IMR-90 (cell line): Measurements from ENCODE around the gene SPPL3. TPM values are rescaled to one million over a fixed set of nuclear protein-coding genes. Genes with fewer than 3 reads are reported as not detected.
A peak's percentile ranks its signal among the peaks of the same experiment; 100 is the strongest.

Source experiments
- ATAC-seq: fragments of 200-7000 bp; cut with Tn5 transposase; 2 replicates; pipeline ENCODE4 v1.9.1; 2020; ENCODE audit warnings: low read depth, mild to moderate bottlenecking, moderate library complexity
- BruUV-seq: library from RNA; stranded (reverse); fragments of 400-500 nt; replicated peaks from 2 replicates; lab custom pipeline; 2021; lab: Mats Ljungman, UMichigan
- CTCF ChIA-PET: fragments of 300-600 bp; formaldehyde crosslinking; extraction: SDS; loops from one replicate; lab custom pipeline; 2021; ENCODE audit warnings: antibody characterized with exemption; lab: Yijun Ruan, JAX
- POLR2A ChIA-PET: fragments of 300-600 bp; sonication (Branson Sonifier 250); formaldehyde crosslinking; loops from one replicate; lab custom pipeline; 2022; ENCODE audit warnings: antibody characterized with exemption; ENCODE audit not compliant: unreplicated experiment; lab: Charles Lee
- DNase-seq: peaks from one replicate; pipeline ENCODE4 v3.0.0; 2013
- H2AFZ ChIP-seq: replicated peaks from 2 replicates; pipeline ENCODE3; 2013; ENCODE audit warnings: low read length, mild to moderate bottlenecking; ENCODE audit not compliant: poor library complexity
- H2AK5ac ChIP-seq: 2 replicates; pipeline ENCODE4 v1.6.1; 2013; ENCODE audit warnings: low read depth, low read length, inconsistent platforms
- H2AK9ac ChIP-seq: replicated peaks from 2 replicates; pipeline ENCODE3; 2013; ENCODE audit warnings: mild to moderate bottlenecking, low read depth, low read length, moderate library complexity; ENCODE audit not compliant: poor library complexity
- H2BK120ac ChIP-seq: 2 replicates; pipeline ENCODE4 v1.6.1; 2013; ENCODE audit warnings: low read depth, low read length, inconsistent platforms
- H2BK15ac ChIP-seq: 3 replicates; pipeline ENCODE4 v1.6.1; 2013; ENCODE audit warnings: low read depth, low read length, inconsistent platforms
- H2BK20ac ChIP-seq: 2 replicates; pipeline ENCODE4 v1.6.1; 2013; ENCODE audit warnings: low read depth, mild to moderate bottlenecking, inconsistent platforms, low read length, moderate library complexity
- H2BK5ac ChIP-seq: 2 replicates; pipeline ENCODE4 v1.6.1; 2013; ENCODE audit warnings: mild to moderate bottlenecking, low read depth, low read length, inconsistent platforms; ENCODE audit not compliant: poor library complexity, severe bottlenecking
- H3K14ac ChIP-seq: replicated peaks from 2 replicates; pipeline ENCODE4 v1.6.1; 2013; ENCODE audit warnings: low read depth, low read length, inconsistent platforms
- H3K18ac ChIP-seq: 2 replicates; pipeline ENCODE4 v1.6.1; 2013; ENCODE audit warnings: low read depth, low read length, control low read depth
- H3K23ac ChIP-seq: 2 replicates; pipeline ENCODE4 v1.6.1; 2013; ENCODE audit warnings: low read depth, low read length, inconsistent platforms
- H3K27ac ChIP-seq: 2 replicates; pipeline ENCODE4 v1.5.1; 2013; ENCODE audit warnings: mild to moderate bottlenecking, control low read depth, low read length; ENCODE audit not compliant: insufficient read depth
- H3K27me3 ChIP-seq: 2 replicates; pipeline ENCODE4 v1.6.1; 2013; ENCODE audit warnings: low read length; ENCODE audit not compliant: control insufficient read depth, insufficient read depth
- H3K36me3 ChIP-seq: 2 replicates; pipeline ENCODE4 v1.6.1; 2013; ENCODE audit warnings: low read length, mixed read lengths; ENCODE audit not compliant: control insufficient read depth, insufficient read depth
- H3K4ac ChIP-seq: 2 replicates; pipeline ENCODE4 v1.6.1; 2013; ENCODE audit warnings: low read depth, low read length, inconsistent platforms
- H3K4me1 ChIP-seq: 2 replicates; pipeline ENCODE4 v1.6.1; 2013; ENCODE audit warnings: low read length, mixed read lengths; ENCODE audit not compliant: control insufficient read depth, insufficient read depth
- H3K4me2 ChIP-seq: 2 replicates; pipeline ENCODE4 v1.6.1; 2013; ENCODE audit warnings: low read depth, mild to moderate bottlenecking, control low read depth, low read length, moderate library complexity
- H3K4me3 ChIP-seq: 2 replicates; pipeline ENCODE4 v1.5.1; 2013; ENCODE audit warnings: low read depth, mild to moderate bottlenecking, control low read depth, low read length, moderate library complexity; ENCODE audit not compliant: insufficient read depth
- H3K56ac ChIP-seq: 2 replicates; pipeline ENCODE4 v1.6.1; 2013; ENCODE audit warnings: low read length, inconsistent platforms; ENCODE audit not compliant: insufficient read depth; ENCODE audit errors: extremely low read depth
- H3K79me1 ChIP-seq, 2 experiments: 2 replicates each; pipeline ENCODE4 v1.6.1; 2013; ENCODE audit warnings: low read length in 2 of 2, inconsistent platforms in 1 of 2, low read depth in 1 of 2
- H3K9ac ChIP-seq: 2 replicates; pipeline ENCODE4 v1.6.1; 2013; ENCODE audit warnings: low read depth, low read length, control low read depth
- H3K9me1 ChIP-seq: 2 replicates; pipeline ENCODE4 v1.6.1; 2013; ENCODE audit warnings: low read length, inconsistent platforms; ENCODE audit not compliant: insufficient read depth
- H3K9me3 ChIP-seq: 2 replicates; pipeline ENCODE4 v1.6.1; 2013; ENCODE audit warnings: low read length; ENCODE audit not compliant: control insufficient read depth, insufficient read depth
- H4K20me1 ChIP-seq: 2 replicates; pipeline ENCODE4 v1.6.1; 2013; ENCODE audit warnings: low read length, inconsistent platforms; ENCODE audit not compliant: insufficient read depth
- H4K5ac ChIP-seq: 2 replicates; pipeline ENCODE4 v1.6.1; 2013; ENCODE audit warnings: mild to moderate bottlenecking, low read depth, low read length, control low read depth
- H4K8ac ChIP-seq, 2 experiments: 2 replicates each; pipeline ENCODE4 v1.6.1; 2013; ENCODE audit warnings: low read depth in 2 of 2, low read length in 2 of 2, control low read depth in 1 of 2, inconsistent platforms in 1 of 2
- H4K91ac ChIP-seq: 2 replicates; pipeline ENCODE4 v1.6.1; 2013; ENCODE audit warnings: low read depth, low read length, inconsistent platforms; ENCODE audit not compliant: insufficient read depth
- BHLHE40 ChIP-seq: fragments of 150-350 bp; IDR thresholded peaks from 2 replicates; pipeline ENCODE4 v1.6.1; 2016; ENCODE audit warnings: mild to moderate bottlenecking, low read depth, low read length
- CHD1 ChIP-seq: IDR thresholded peaks from 2 replicates; pipeline ENCODE4 v1.6.1; 2012; ENCODE audit warnings: low read depth, low read length, improper control_type of control experiment
- FOS ChIP-seq: fragments of 150-350 bp; IDR thresholded peaks from 2 replicates; pipeline ENCODE4 v1.6.1; 2016; ENCODE audit warnings: low read depth, low read length
- MAFK ChIP-seq: IDR thresholded peaks from 2 replicates; pipeline ENCODE4 v1.6.1; 2012; ENCODE audit warnings: low read depth, low read length, improper control_type of control experiment
- MAZ ChIP-seq: IDR thresholded peaks from 2 replicates; pipeline ENCODE4 v1.6.1; 2012; ENCODE audit warnings: low read depth, mild to moderate bottlenecking, low read length, improper control_type of control experiment, moderate library complexity, borderline replicate concordance
- NFE2L2 ChIP-seq: fragments of 150-350 bp; IDR thresholded peaks from 2 replicates; pipeline ENCODE4 v1.6.1; 2016; ENCODE audit warnings: low read depth, mild to moderate bottlenecking, low read length
- POLR2A ChIP-seq: IDR thresholded peaks from 2 replicates; pipeline ENCODE4 v1.6.1; 2012; ENCODE audit warnings: mild to moderate bottlenecking, low read depth, low read length
- SMC3 ChIP-seq: fragments of 150-350 bp; IDR thresholded peaks from 2 replicates; pipeline ENCODE4 v1.6.1; 2016; ENCODE audit warnings: low read depth, mild to moderate bottlenecking, antibody characterized with exemption, low read length, moderate library complexity
- WGBS, 2 experiments: methylation state at CpG; one replicate each; pipeline versions ENCODE4 v1.1.5 to v1.1.7; 2013; ENCODE audit warnings: missing lambda C conversion rate in 2 of 2; ENCODE audit not compliant: insufficient read length in 1 of 2; ENCODE audit errors: extremely low coverage in 2 of 2; 5-methylcytosine and 5-hydroxymethylcytosine counted together
- dilution Hi-C: fragments of 300-500 bp; cut with HindIII; formaldehyde crosslinking; loops from one replicate; pipeline ENCODE4 v1.14.3; 2018; ENCODE audit warnings: low sequenced_read_pairs; ENCODE audit not compliant: unreplicated experiment
- in situ Hi-C: fragments of 300-500 bp; cut with MboI; formaldehyde crosslinking; loops from 3 replicates; pipeline ENCODE4 v1.14.3; 2019; ENCODE audit warnings: low sequenced_read_pairs, inconsistent platforms, mixed read lengths
- intact Hi-C: fragments of 100-400 bp; cut with micrococcal nuclease; formaldehyde crosslinking; loops from 2 replicates; pipeline ENCODE4 v1.10.0; 2022
- polyA plus RNA-seq, 3 experiments: library from polyadenylated mRNA; depleted of rRNA; stranded (reverse); fragments of >200 nt; gene quantifications; 2 replicates each; pipeline ENCODE4 v1.2.3, GENCODE V29; 2012; ENCODE audit warnings: low replicate concordance in 1 of 3
- total RNA-seq: library from RNA; depleted of rRNA; stranded (reverse); fragments of >200 nt; gene quantifications from 2 replicates; pipeline ENCODE4 v1.2.3, GENCODE V29; 2012
- TF ChIP-seq, protein P1 (sequence below): conservative IDR thresholded peaks from 2 replicates; pipeline ENCODE4 v1.5.1; 2012; ENCODE audit warnings: mild to moderate bottlenecking, low read depth, low read length, improper control_type of control experiment
- TF ChIP-seq, protein P2 (sequence below): fragments of 150-350 bp; IDR thresholded peaks from 2 replicates; pipeline ENCODE4 v1.6.1; 2017; ENCODE audit warnings: mild to moderate bottlenecking, antibody characterized with exemption, low read length, low read depth
- TF ChIP-seq, protein P3 (sequence below): fragments of 150-350 bp; IDR thresholded peaks from 2 replicates; pipeline ENCODE4 v1.6.1; 2016; ENCODE audit warnings: low read depth, mild to moderate bottlenecking, low read length, moderate library complexity, borderline replicate concordance

SPPL3 gene
- total and polyA plus RNA-seq, 2 of the 4 experiments (the other 2 are of a cell fraction) = 1.6 to 18.0 TPM

DNA sequence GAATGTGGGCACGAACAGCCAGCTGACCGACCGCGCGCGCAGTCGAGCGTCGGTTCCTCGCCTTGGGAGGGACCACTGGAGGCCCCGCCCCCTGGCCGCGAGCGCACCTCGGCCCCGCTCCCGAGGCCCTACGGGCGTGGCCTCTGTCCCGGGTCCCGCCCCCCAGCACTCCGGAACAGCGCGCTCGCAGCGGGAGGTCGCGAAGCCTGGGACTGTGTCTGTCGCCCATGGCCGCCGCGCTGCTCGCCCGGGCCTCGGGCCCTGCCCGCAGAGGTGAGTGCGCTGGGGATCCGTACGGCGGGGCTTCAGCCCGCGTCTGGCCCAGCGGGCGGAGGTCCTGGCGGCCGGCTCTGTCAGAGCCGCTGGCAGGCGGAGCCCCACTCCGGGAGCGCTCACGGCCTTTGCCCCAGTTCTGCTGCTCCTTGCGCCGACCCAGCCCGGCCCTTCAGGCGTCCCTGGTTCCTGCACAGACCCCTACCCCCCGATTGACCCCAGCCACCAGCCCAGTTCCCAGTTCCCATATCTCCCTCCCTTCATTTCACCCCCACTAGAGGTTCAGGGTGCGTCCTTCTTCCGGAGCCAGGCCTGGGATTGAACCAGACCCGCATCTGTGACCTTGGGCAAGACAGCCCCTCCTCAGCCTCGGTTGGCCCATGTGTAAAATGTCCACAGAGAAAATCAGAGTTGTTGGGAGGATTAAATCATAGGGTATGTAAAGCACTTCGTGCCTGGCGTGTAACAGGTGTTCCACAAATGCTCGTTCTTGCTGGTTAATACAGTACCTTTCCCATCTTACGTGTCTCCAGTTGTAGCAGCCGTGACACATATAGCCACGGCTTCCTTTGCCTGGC, 178.3 kb downstream of the SPPL3 start, which contains the start of gene ACADS (continued):
- TF ChIP-seq, protein P1, sequence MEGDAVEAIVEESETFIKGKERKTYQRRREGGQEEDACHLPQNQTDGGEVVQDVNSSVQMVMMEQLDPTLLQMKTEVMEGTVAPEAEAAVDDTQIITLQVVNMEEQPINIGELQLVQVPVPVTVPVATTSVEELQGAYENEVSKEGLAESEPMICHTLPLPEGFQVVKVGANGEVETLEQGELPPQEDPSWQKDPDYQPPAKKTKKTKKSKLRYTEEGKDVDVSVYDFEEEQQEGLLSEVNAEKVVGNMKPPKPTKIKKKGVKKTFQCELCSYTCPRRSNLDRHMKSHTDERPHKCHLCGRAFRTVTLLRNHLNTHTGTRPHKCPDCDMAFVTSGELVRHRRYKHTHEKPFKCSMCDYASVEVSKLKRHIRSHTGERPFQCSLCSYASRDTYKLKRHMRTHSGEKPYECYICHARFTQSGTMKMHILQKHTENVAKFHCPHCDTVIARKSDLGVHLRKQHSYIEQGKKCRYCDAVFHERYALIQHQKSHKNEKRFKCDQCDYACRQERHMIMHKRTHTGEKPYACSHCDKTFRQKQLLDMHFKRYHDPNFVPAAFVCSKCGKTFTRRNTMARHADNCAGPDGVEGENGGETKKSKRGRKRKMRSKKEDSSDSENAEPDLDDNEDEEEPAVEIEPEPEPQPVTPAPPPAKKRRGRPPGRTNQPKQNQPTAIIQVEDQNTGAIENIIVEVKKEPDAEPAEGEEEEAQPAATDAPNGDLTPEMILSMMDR = no peak

DNA sequence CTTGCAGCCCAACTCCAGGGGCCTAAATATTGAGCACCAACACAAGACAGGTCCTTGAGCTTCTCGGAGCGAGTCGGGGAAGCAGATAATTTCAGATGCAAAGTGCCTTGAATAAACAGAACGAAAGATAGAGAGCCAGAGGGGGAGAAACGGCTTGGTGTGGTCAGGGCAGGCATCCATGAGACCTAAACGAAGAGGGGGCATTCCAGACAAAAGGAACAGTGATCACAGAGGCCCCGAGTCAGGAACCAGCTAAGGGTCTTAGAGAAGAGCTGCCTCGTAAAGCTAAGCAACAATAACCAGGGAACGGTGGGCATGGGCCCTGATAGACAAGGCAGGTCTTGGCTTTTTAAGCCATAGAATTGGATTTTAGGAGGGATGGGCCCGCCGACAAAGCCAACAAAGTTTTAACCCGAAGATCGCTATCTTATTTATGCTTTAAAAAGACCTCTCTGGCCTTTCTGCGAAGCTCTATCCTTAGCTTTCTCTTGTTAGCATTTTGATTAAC, 179.0 kb downstream of the SPPL3 start:
- peak overlapping the region; percentile 68 to 83; a peak in 3 of 4 replicates for H4K8ac ChIP-seq
- BruUV-seq = no TSS peak
- no peak overlapping the region for H2BK20ac ChIP-seq
- peak overlapping the region; percentile 69 for H3K4me2 ChIP-seq
- no peak overlapping the region for H3K4ac ChIP-seq
- no peaks in the 10 kb centered on the region for H3K9me3 ChIP-seq
- ChIA-PET CTCF (no interaction called here), POLR2A (no interaction called here)
- no peak overlapping the region for H2BK5ac ChIP-seq
- peak overlapping the region; percentile 26; the same call in 1 of the 2 replicates for H3K56ac ChIP-seq
- peak overlapping the region; percentile 6; the same call in 1 of the 2 replicates for H3K9ac ChIP-seq
- H3K27ac ChIP-seq = 0 out of 2 replicates have a peak overlapping the region, but pooled peaks have one; percentile 9
- DNase-seq (no peak), ATAC-seq (no peak; the same call in 1 of the 2 replicates)
- H2BK120ac ChIP-seq = no peak overlapping the region
- H3K14ac ChIP-seq = no peak overlapping the region
- H4K91ac ChIP-seq = no peak overlapping the region
- intact Hi-C loops (no loop called here), dilution Hi-C loops (no loop called here), in situ Hi-C loops (no loop called here)
- no peak overlapping the region for H2BK15ac ChIP-seq
- no peak overlapping the region for H4K5ac ChIP-seq
- H3K27me3 ChIP-seq = no peaks in the 10 kb centered on the region
- peak overlapping the region; percentile 59 for H3K4me3 ChIP-seq
- peak overlapping the region; percentile 94 for H2AFZ ChIP-seq
- peak overlapping the region; percentile 14; the same call in 1 of the 2 replicates for H3K23ac ChIP-seq
- H3K9me1 ChIP-seq = peaks cover 12% of the 10 kb centered on the region
- H2AK9ac ChIP-seq = no peak overlapping the region
- no peaks in the 10 kb centered on the region for H4K20me1 ChIP-seq
- 11% methylated on average over 5 of the region's 14 CpGs; no CpG with 5 or more reads in 1 of the 2 experiments for WGBS, 2 experiments
- H3K79me1 ChIP-seq = peaks cover 14 to 25% of the 10 kb centered on the region in 2 experiments; a peak in 3 of 4 replicates
- H3K4me1 ChIP-seq = peaks cover 14% of the 10 kb centered on the region; the same call in 1 of the 2 replicates
- no peak overlapping the region for H3K18ac ChIP-seq
- H3K36me3 ChIP-seq = peaks cover 21% of the 10 kb centered on the region
- H2AK5ac ChIP-seq = peak overlapping the region; percentile 15; the same call in 1 of the 2 replicates
- TF ChIP-seq, protein P2, sequence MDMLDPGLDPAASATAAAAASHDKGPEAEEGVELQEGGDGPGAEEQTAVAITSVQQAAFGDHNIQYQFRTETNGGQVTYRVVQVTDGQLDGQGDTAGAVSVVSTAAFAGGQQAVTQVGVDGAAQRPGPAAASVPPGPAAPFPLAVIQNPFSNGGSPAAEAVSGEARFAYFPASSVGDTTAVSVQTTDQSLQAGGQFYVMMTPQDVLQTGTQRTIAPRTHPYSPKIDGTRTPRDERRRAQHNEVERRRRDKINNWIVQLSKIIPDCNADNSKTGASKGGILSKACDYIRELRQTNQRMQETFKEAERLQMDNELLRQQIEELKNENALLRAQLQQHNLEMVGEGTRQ = no peak
- TF ChIP-seq NFE2L2 (no peak), FOS (no peak), MAZ (no peak), SMC3 (no peak), MAFK (no peak), BHLHE40 (no peak), CHD1 (no peak), POLR2A (no peak)
- TF ChIP-seq, protein P3, sequence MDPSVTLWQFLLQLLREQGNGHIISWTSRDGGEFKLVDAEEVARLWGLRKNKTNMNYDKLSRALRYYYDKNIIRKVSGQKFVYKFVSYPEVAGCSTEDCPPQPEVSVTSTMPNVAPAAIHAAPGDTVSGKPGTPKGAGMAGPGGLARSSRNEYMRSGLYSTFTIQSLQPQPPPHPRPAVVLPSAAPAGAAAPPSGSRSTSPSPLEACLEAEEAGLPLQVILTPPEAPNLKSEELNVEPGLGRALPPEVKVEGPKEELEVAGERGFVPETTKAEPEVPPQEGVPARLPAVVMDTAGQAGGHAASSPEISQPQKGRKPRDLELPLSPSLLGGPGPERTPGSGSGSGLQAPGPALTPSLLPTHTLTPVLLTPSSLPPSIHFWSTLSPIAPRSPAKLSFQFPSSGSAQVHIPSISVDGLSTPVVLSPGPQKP = no peak
